Retinal pigment epithelial cell (primary cell): ENCODE measurements around the gene AK2.
A peak's percentile ranks its signal among the peaks of the same experiment; 100 is the strongest.
"Not testable (repeated sequence)": the region's sequence is repeated elsewhere in the genome, so short reads cannot be mapped to it uniquely, and the experiment has no call there.

Experiments used
- DNase-seq: peaks from one replicate; pipeline ENCODE4 v3.0.0-alpha.2; 2010; ENCODE audit warnings: low read depth
- H3K4me3 ChIP-seq: 2 replicates; pipeline ENCODE4 v1.5.1; 2011; ENCODE audit warnings: mild to moderate bottlenecking, low read length, control low read depth, moderate library complexity
- CTCF ChIP-seq: conservative IDR thresholded peaks from 2 replicates; pipeline ENCODE4 v1.5.1; 2011; ENCODE audit warnings: low read depth, low read length, control low read depth, inconsistent platforms

Gene AK2

GRCh38 chr1:32997381-32997891 lies 39.2 kb downstream of the AK2 start:
- DNase-seq, result no peak
- TF ChIP-seq CTCF, result no peak
- H3K4me3 ChIP-seq, result no peak overlapping the region

GRCh38 chr1:32993324-32993636 lies 43.4 kb downstream of the AK2 start:
- DNase-seq, result not testable (repeated sequence)

GRCh38 chr1:32992489-32993323 lies 44.0 kb downstream of the AK2 start:
- TF ChIP-seq CTCF, result no peak
- peak; percentile 82 for DNase-seq
- no peak overlapping the region for H3K4me3 ChIP-seq

More at GRCh38 chr1:32993324-32993636, 43.4 kb downstream of the AK2 start:
- H3K4me3 ChIP-seq, result not testable (repeated sequence)

GRCh38 chr1:32991819-32992488 lies 44.7 kb downstream of the AK2 start:
- DNase-seq, result no peak
- no peak for TF ChIP-seq CTCF
- no peak overlapping the region for H3K4me3 ChIP-seq

- no peak for DNase-seq
- no peak overlapping the region for H3K4me3 ChIP-seq
- TF ChIP-seq CTCF, result no peak
Observed at GRCh38 chr1:32991386-32991785, 45.3 kb downstream of the AK2 start.

GRCh38 chr1:32990887-32991286 lies 45.8 kb downstream of the AK2 start:
- H3K4me3 ChIP-seq, result no peak overlapping the region
- no peak for DNase-seq
- TF ChIP-seq CTCF, result no peak

- TF ChIP-seq CTCF, result no peak
- DNase-seq, result peak; percentile 88
- H3K4me3 ChIP-seq, result no peak overlapping the region
Observed at GRCh38 chr1:32989160-32990050, 47.3 kb downstream of the AK2 start.
